Activated naive CD4-positive, alpha-beta T cell treated with anti-CD3 and anti-CD28 coated beads, Interleukin-2, amount 50 U/mL, for 72 hours (primary cell): Measurements from ENCODE around the gene RAET1E. TPM values are rescaled to one million over a fixed set of nuclear protein-coding genes. Genes with fewer than 3 reads are reported as not detected.
"Not testable (repeated sequence)": the region's sequence is repeated elsewhere in the genome, so short reads cannot be mapped to it uniquely, and the experiment has no call there.

Experiments used
- ATAC-seq, 2 donors: fragments of 150-1000 bp; cut with Tn5 transposase; 2 replicates each; pipeline ENCODE4 v1.10.0; 2021; ENCODE audit warnings: mild to moderate bottlenecking in 2 of 2, moderate library complexity in 2 of 2
- DNase-seq, 2 donors: peaks; one replicate each; pipeline ENCODE4 v3.0.0; 2021 to 2022; ENCODE audit warnings: low spot score in 2 of 2
- H3K27ac Mint-ChIP-seq, 2 donors: one replicate each; pipeline ENCODE4 v1.8.0; 2022; ENCODE audit warnings: mild to moderate bottlenecking in 2 of 2, mixed read lengths in 2 of 2
- H3K36me3 Mint-ChIP-seq, 2 donors: one replicate each; pipeline ENCODE4 v1.8.0; 2022; ENCODE audit warnings: mixed read lengths in 2 of 2
- H3K9me3 Mint-ChIP-seq, 2 donors: one replicate each; pipeline ENCODE4 v1.8.0; 2022; ENCODE audit warnings: mixed read lengths in 2 of 2
- total RNA-seq, 2 donors: library from RNA; stranded (reverse); gene quantifications; one replicate each; pipeline ENCODE4 v1.2.3, GENCODE V29; 2022

The RAET1E gene
- total RNA-seq, 2 donors from 2014 or later, result 0.11 TPM; not detected in 1

DNA sequence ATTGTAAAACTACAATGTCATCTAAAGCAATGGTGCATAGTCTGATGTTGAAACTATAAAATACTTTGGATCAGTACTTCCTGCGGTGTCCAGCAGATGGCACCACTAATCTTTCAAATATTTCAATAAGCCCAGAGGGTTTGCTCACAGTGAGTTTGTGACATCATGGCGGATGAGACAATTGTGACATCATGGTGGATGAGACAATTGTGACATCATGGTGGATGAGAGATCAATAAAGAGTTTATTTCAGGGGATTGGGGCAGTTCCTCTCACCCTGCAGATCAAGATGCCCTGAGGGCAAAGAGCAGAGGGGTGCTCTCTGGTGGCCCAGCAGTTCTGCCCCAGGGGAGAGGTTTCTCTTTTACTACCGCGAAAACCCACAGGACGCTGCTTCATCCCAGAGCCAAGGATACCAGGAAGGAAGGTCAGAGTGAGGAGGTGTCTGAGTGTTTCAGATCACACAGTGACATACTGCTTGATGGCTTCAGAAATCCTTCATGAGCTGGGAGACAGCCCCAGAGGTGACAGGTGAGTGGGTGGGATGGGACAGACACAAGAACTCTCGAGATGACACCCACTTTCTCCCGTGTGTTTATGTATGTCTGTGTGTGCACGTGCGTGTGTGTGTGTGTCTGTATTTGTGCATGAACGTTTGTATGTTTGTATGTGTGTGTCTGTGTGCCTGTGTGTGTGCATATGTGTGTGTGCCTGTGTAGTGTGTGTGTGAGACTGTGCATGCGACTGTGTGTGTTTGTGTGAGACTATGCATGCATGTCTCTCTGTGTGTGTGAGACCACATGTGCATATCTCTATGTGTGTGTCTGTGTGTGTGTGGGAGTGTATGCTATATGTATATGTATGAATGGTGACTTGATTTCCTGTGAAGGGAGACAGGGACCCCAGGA, 36.6 kb upstream of the RAET1E start:
- Mint-ChIP-seq H3K36me3 (no peaks in the 10 kb centered on the region), H3K9me3 (no peaks in the 10 kb centered on the region), H3K27ac (no peak overlapping the region)
- peak in 1 of 2 donors; percentile 48 for ATAC-seq
- DNase-seq, result peak in 1 of 2 donors; percentile 69

DNA sequence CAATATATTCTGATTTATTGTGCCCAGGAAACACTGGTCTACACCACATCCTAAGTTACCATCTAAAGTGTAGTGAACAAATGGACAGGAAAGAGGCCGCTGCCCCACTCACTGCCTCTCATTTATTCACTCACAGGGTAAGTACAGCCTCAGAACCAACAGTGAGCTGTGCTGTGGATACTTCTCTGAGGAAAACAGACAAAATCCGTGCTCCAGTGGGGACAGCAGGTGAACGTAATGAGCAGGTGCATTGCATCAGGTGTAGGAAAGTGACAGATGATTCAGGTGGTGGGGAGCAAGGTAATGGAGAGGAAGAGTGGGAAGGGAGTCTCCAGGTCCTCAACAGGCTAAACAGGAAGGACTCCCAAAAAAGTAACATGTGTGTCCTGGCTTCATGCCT, 35.5 kb upstream of the RAET1E start:
- Mint-ChIP-seq H3K36me3 (no peaks in the 10 kb centered on the region), H3K9me3 (no peaks in the 10 kb centered on the region), H3K27ac (no peak overlapping the region)
- DNase-seq (no peak), ATAC-seq (no peak)

DNA sequence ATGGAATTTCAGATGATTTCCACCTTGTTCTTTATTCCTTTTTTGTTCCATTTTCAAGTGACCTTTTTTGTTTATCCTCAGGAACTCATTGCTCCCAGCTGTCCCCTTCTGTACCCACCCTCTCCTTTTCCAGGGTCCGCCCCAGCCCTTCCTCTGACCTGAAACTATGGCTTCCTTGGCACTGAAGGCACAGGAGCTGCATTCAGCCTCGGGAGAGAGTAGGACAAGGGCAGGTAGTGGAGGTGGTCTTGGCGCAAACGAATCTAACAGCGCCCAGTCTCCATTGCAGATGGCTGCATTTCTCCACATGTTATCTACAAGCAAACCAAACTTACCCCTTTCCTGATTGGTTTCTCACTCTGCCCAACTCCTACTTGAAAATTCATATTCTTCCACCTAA, 35.1 kb upstream of the RAET1E start:
- no peaks in the 10 kb centered on the region for H3K9me3 Mint-ChIP-seq
- H3K27ac Mint-ChIP-seq, result peak overlapping the region in 1 of 2 donors; percentile 27
- DNase-seq (no peak), ATAC-seq (no peak)
- no peaks in the 10 kb centered on the region for H3K36me3 Mint-ChIP-seq

DNA sequence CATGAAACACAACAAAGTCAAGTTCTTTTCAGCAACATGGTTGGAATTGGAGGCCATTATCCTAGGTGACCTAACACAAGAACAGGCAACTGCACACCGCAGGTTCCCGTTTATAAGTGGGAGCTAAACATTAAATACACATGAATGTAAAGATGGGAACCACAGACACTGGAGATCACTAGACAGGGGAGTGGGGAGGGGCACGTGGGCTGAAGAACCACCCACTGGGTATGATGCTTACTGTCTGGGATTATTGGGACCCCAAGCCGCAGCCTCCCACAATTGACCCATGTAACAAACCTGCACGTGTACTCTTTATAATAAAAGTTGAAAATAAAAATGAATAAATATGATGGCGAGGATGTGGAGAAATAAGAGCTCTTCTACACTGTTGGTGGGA, 33.6 kb upstream of the RAET1E start:
- H3K36me3 Mint-ChIP-seq, result no peaks in the 10 kb centered on the region
- no peak overlapping the region for H3K27ac Mint-ChIP-seq
- ATAC-seq (no peak), DNase-seq (no peak)
- H3K9me3 Mint-ChIP-seq, result no peaks in the 10 kb centered on the region

DNA sequence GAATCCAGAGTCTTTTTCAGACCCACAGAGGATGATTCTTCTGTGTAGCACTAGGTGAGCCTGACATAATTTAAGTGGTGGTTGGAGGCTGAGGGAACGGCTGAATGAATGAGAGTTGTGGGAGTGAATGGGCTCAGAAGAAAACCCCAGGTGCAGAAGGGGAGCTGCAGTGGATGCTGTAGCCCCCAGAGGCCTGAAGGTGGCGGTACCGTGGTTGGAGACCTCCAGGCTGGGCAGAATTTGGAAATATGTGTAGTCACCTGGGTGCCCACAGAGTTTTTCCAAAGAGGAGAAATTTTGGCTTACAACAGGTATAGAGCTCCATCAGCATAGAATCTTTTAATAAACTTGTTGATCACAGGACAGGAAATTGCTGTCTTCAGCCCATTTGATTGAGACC, 31.5 kb upstream of the RAET1E start:
- Mint-ChIP-seq H3K9me3 (no peaks in the 10 kb centered on the region), H3K27ac (no peak overlapping the region), H3K36me3 (no peaks in the 10 kb centered on the region)
- no peak for ATAC-seq
- DNase-seq, result no peak

GRCh38 chr6:149927025-149927424, 29.1 kb upstream of the RAET1E start:
- not testable (repeated sequence) for H3K36me3 Mint-ChIP-seq, H3K9me3 Mint-ChIP-seq, ATAC-seq, H3K27ac Mint-ChIP-seq, DNase-seq

- DNase-seq (peak in 1 of 2 donors; percentile 83), ATAC-seq (peak; percentile 80 to 81)
- H3K27ac Mint-ChIP-seq, result no peak overlapping the region
- peaks cover 8 to 9% of the 10 kb centered on the region in 2 donors for H3K36me3 Mint-ChIP-seq
- no peaks in the 10 kb centered on the region for H3K9me3 Mint-ChIP-seq
Measured at GRCh38 chr6:149925974-149926777, 28.3 kb upstream of the RAET1E start.

DNA sequence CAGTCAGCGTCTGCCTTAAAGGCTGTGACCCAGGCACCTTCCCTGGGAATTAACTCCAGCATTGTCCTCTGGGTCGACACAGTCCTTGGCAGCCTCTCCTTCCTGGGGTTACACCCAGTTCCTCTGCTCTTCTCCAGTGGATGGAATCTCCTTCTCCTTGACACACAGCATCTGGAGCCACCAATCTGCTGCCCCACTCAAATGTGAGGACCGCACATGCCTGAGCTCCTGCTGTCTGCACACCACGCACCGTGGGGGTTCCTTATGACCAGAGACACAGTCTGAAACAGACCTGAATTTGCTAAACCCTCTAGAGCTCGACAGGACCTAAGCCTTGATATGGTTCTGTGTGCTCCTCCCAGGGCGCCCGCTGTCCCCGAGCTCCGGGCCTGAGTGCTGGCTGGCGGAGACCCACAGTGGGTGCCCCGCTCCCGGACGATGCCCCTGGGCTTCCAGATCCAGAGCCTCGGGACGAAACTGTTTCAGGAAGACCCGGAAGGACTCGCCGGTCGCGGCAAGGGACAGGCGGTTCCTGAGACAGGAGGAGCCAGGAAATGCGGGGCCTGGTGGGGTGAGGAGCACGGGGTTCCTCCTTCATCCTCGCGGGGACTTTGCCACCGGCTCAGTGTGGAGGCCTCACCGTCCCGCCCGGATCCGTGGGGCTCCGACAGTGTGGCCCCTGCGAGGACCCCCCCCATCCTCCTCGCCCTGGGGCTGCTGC, 27.5 kb upstream of the RAET1E start:
- no peak overlapping the region for H3K27ac Mint-ChIP-seq
- no peak for ATAC-seq
- peaks cover 9 to 10% of the 10 kb centered on the region in 2 donors for H3K36me3 Mint-ChIP-seq
- DNase-seq, result no peak
- H3K9me3 Mint-ChIP-seq, result no peaks in the 10 kb centered on the region

DNA sequence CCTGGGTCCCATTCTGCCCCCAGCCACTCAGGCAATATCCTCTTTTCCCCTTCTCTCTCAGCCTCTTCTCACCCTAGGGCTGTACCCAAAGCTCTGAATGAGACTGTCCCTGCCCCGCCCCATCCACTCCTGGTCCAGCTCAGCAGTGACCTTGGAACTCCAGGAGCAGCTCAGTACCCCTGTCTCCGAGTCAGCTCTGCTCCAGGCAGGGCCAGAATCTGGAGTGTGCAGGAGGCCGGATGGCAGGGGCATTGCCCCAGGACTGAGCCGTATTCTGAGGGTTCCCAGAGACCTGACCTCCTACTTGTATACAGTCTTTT, 27.0 kb upstream of the RAET1E start:
- DNase-seq (no peak), ATAC-seq (no peak)
- H3K27ac Mint-ChIP-seq, result no peak overlapping the region
- no peaks in the 10 kb centered on the region for H3K9me3 Mint-ChIP-seq
- H3K36me3 Mint-ChIP-seq, result peaks cover 9 to 10% of the 10 kb centered on the region in 2 donors

DNA sequence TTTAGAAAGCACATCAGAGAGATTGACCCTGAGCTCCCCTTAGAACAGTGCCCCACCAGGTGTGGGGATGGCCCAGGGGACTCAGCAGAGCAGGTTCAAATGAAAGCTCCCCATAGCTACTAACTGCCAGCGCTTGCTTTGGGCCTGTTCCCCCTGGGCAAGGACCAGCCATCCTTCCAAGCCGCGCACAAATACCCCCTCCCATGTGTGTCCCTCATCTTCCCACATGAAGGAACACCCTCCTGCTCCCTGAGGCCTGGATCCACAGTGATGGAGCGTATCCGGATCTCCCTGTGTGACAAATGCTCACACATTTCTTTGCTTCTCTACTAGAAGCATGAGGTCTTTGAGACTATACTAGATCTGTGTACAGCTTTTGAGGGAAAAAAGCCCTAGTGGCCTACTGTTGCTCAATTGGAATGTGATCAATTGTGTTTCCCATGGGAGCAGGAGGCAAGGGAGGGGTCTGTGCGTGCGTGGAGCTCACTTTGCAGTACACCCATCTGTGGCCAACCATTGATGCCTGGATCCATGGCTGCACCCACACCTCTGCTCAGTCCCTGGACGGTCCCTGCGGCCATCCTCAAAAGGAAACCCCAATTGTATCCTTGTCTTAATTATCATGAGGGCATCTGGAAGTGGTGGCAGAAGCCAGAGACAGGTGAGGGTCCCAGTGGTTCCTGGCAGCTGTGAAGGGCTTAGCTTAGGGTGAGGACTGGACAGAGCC, 26.5 kb upstream of the RAET1E start:
- H3K36me3 Mint-ChIP-seq, result peaks cover 9 to 10% of the 10 kb centered on the region in 2 donors
- ATAC-seq (no peak), DNase-seq (no peak)
- H3K9me3 Mint-ChIP-seq, result no peaks in the 10 kb centered on the region
- H3K27ac Mint-ChIP-seq, result no peak overlapping the region

DNA sequence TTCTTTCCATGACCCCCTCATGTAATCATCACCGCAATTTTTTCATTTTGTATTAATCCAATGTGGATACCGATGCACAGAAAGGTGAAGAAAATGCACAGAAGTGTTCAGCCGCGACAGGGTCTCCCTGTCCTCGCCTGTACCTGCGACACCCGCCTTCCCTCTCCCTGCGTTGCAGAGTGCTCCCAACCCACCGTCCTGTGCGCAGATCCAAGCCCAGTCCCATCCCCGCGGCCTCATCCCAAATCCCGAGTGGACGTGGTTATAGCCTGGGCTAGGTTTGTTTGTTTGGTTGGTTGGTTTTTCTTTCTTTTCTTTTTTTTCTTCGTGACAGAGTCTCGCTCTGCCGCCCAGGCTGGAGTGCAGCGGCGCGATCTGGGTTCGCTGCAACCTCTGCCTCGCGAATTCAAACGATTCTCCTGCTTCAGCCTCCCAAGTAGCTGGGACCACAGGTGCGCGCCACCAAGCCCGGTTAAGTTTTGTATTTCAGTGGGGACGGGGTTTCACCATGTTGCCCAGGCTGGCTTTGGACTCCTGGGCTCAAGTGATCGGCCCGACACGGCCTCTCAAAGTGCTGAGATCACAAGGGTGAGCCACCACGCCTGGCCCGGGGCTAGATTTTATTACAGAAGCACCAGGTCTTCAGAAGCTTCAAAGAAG, 25.5 kb upstream of the RAET1E start:
- ATAC-seq, result peak in 1 of 2 donors; percentile 43

GRCh38 chr6:149922642-149923326, 24.9 kb upstream of the RAET1E start, which contains the start of gene RAET1G:
Gene RAET1G (minus strand): TSS chr6:149923121. CDS start chr6:149923010, 111 bp downstream.
- ATAC-seq (peak; percentile 87 to 93), DNase-seq (peak in 1 of 2 donors; percentile 81)
- H3K9me3 Mint-ChIP-seq, result no peaks in the 10 kb centered on the region
- H3K27ac Mint-ChIP-seq, result no peak within 1 kb of the TSS
- H3K36me3 Mint-ChIP-seq, result peaks cover 9 to 10% of the 10 kb centered on the region in 2 donors

More for the DNA sequence above, 25.5 kb upstream of the RAET1E start:
- Mint-ChIP-seq H3K36me3 (peaks cover 9 to 10% of the 10 kb centered on the region in 2 donors), H3K9me3 (no peaks in the 10 kb centered on the region), H3K27ac (no peak overlapping the region)
- no peak for DNase-seq

- not testable (repeated sequence) for DNase-seq, ATAC-seq, H3K9me3 Mint-ChIP-seq, H3K27ac Mint-ChIP-seq
- peaks cover 9 to 10% of the 10 kb centered on the region in 2 donors for H3K36me3 Mint-ChIP-seq
Measured at GRCh38 chr6:149922091-149922490, 24.2 kb upstream of the RAET1E start.

DNA sequence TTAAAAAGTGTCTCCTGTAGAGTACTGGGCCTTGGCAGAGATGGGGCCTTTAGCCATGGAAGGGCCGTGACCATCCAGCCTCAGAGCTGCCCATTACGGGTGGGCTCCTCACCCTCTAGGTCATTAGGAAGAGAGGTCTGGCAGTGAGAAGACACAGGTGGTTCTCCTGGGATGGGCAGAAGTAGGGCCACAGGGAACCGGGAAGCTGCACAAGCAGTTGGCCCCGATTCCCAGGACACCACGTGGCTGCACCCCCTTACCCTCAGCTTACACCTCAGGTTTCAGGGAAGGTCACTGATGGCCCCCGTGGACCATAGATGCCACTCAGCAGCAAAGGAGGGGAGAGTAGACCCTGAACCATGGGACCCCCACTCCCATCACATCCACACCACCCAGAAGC, 23.4 kb upstream of the RAET1E start:
- no peaks in the 10 kb centered on the region for H3K9me3 Mint-ChIP-seq
- DNase-seq (no peak), ATAC-seq (no peak)
- H3K27ac Mint-ChIP-seq, result no peak overlapping the region
- peaks cover 9 to 10% of the 10 kb centered on the region in 2 donors for H3K36me3 Mint-ChIP-seq

- Mint-ChIP-seq H3K36me3 (peaks cover 9 to 10% of the 10 kb centered on the region in 2 donors), H3K9me3 (no peaks in the 10 kb centered on the region), H3K27ac (no peak overlapping the region)
- no peak for DNase-seq
- no peak for ATAC-seq
Measured at GRCh38 chr6:149919834-149920225, 21.9 kb upstream of the RAET1E start.
